Esophagus muscularis mucosa (tissue), 4 donors: Measurements from ENCODE around the gene SORCS2.

ENCODE experiments used
- EP300 ChIP-seq: sonication (generic); formaldehyde crosslinking; IDR thresholded peaks from one replicate; pipeline ENCODE4 v1.6.1; 2017; ENCODE audit warnings: antibody characterized with exemption
- POLR2A ChIP-seq: fragments of 450-650 bp; IDR thresholded peaks from one replicate; pipeline ENCODE4 v1.6.1; 2017; ENCODE audit warnings: antibody characterized with exemption, moderate library complexity, mild to moderate bottlenecking, low read depth
- TF ChIP-seq, protein P1 (sequence below), 3 experiments: fragments of 200-600 bp in 2 of 3; fragments of 450-650 bp in 1 of 3; sonication (generic) in 2 of 3; IDR thresholded peaks; one replicate each; pipeline ENCODE4 v1.5.1; 2017 to 2019; ENCODE audit warnings: antibody characterized with exemption in 3 of 3, mild to moderate bottlenecking in 2 of 3, moderate library complexity in 1 of 3

DNA sequence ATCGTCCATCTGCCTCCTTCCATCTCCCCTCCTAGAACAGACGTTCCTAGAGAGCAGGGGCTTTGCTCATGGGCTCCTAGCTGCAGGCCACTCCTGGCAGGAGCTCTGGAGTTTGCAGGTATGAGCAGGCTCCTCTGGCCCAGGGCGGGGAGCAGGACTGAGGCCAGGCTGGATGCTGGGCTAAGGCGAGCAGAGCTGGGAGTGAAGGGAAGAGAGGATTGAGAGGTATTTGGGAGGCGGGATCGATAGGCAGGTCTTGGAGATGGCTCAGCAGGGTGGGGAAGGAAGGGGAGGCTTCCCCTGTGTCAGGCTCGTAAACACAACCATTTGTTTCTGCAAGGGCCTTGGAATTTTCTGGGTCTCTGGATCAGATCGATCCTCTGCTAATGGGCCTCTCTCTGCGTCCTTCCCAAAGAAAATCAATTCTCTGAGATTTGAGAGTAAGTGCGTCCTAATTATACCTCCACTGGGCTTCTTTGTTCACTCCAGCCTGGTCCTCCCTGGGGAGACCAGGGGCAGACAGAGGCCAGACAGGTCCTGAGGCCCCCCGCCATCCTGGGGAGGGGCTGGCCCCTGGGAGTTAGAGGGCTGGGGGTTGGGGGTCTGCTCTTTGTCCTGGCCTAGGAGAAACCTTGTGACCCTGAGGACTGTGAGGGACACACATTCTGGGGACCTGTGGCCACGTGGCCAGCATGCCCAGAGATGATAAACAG is 337.2 kb downstream of the SORCS2 start:
- no peak for TF ChIP-seq POLR2A
- TF ChIP-seq, protein P1, sequence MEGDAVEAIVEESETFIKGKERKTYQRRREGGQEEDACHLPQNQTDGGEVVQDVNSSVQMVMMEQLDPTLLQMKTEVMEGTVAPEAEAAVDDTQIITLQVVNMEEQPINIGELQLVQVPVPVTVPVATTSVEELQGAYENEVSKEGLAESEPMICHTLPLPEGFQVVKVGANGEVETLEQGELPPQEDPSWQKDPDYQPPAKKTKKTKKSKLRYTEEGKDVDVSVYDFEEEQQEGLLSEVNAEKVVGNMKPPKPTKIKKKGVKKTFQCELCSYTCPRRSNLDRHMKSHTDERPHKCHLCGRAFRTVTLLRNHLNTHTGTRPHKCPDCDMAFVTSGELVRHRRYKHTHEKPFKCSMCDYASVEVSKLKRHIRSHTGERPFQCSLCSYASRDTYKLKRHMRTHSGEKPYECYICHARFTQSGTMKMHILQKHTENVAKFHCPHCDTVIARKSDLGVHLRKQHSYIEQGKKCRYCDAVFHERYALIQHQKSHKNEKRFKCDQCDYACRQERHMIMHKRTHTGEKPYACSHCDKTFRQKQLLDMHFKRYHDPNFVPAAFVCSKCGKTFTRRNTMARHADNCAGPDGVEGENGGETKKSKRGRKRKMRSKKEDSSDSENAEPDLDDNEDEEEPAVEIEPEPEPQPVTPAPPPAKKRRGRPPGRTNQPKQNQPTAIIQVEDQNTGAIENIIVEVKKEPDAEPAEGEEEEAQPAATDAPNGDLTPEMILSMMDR (IDR thresholded peaks at IDR 0.05) = no peak
- TF ChIP-seq EP300 = no peak
